HepG2 (cell line): ENCODE measurements around the gene SCAPER. TPM values are rescaled to one million over a fixed set of nuclear protein-coding genes. Genes with fewer than 3 reads are reported as not detected.

ENCODE experiments used
- ATAC-seq: fragments of 200-7000 bp; cut with Tn5 transposase; 3 replicates; pipeline ENCODE4 v1.9.1; 2020; ENCODE audit warnings: mild to moderate bottlenecking, moderate library complexity
- BruUV-seq: library from RNA; stranded (reverse); fragments of 400-500 nt; replicated peaks from 2 replicates; lab custom pipeline; 2021; lab: Mats Ljungman, UMichigan
- CTCF ChIA-PET: fragments of 300-600 bp; formaldehyde crosslinking; extraction: SDS; loops from one replicate; lab custom pipeline; 2021; ENCODE audit warnings: low total read pairs, inconsistent platforms, low intra/inter-chr PET ratio; lab: Yijun Ruan, JAX
- POLR2A ChIA-PET: fragments of 350-600 bp; sonication (Branson Sonifier 250); formaldehyde crosslinking; loops from one replicate; lab custom pipeline; 2020; ENCODE audit warnings: antibody characterized with exemption, inconsistent platforms; lab: Yijun Ruan, JAX
- DNase-seq: peaks from one replicate; pipeline ENCODE4 v3.0.0-alpha.2; 2015; ENCODE audit warnings: low spot score
- FAIRE-seq: peaks from 3 replicates; lab custom pipeline; 2011; peaks lifted over from hg19 to GRCh38; lab: Jason Lieb, UNC
- H2AFZ ChIP-seq: one replicate; pipeline ENCODE4 v1.6.1; 2011; ENCODE audit warnings: low read length, inconsistent platforms
- H3K27ac ChIP-seq: fragments of 300-600 bp; 3 replicates; pipeline ENCODE4 v1.8.0; 2011; ENCODE audit warnings: mixed run types, mild to moderate bottlenecking, mixed read lengths, low read length, inconsistent platforms; ENCODE audit not compliant: insufficient read depth; ENCODE audit errors: extremely low read length
- H3K27me3 ChIP-seq, 2 experiments: fragments of 200-600 bp in 1 of 2; 2 replicates in 1 of 2; 3 replicates in 1 of 2; pipeline versions ENCODE4 v1.6.0 to v1.8.0; 2011; ENCODE audit warnings: low read length in 2 of 2, mild to moderate bottlenecking in 2 of 2, moderate library complexity in 2 of 2, inconsistent platforms in 1 of 2; ENCODE audit not compliant: insufficient read depth in 2 of 2, control insufficient read depth in 1 of 2
- H3K36me3 ChIP-seq, 2 experiments: fragments of 200-600 bp in 1 of 2; replicated peaks in 1 of 2; 2 replicates in 1 of 2; 3 replicates in 1 of 2; pipeline versions ENCODE4 v1.5.1 to v1.8.0; 2011; ENCODE audit warnings: low read length in 2 of 2, inconsistent platforms in 1 of 2; ENCODE audit not compliant: insufficient read depth in 2 of 2, control insufficient read depth in 1 of 2
- H3K4me1 ChIP-seq: 2 replicates; pipeline ENCODE4 v1.5.1; 2012; ENCODE audit warnings: low read length, inconsistent platforms; ENCODE audit not compliant: insufficient read depth
- H3K4me2 ChIP-seq: 2 replicates; pipeline ENCODE4 v1.6.0; 2011; ENCODE audit warnings: low read depth, low read length, inconsistent platforms
- H3K4me3 ChIP-seq, 3 experiments: fragments of 200-600 bp in 1 of 3; sonication (generic), shearing (Covaris generic) in 1 of 3; replicated peaks in 1 of 3; 2 replicates each; pipeline ENCODE4 v1.5.1; 2011 to 2016; ENCODE audit warnings: low read length in 3 of 3, inconsistent platforms in 2 of 3, low read depth in 2 of 3, mild to moderate bottlenecking in 2 of 3, control low read depth in 1 of 3, mixed read lengths in 1 of 3; ENCODE audit not compliant: insufficient read depth in 1 of 3
- H3K79me2 ChIP-seq: one replicate; pipeline ENCODE4 v1.6.1; 2011; ENCODE audit warnings: low read length, inconsistent platforms; ENCODE audit not compliant: insufficient read depth
- H3K9ac ChIP-seq: 2 replicates; pipeline ENCODE4 v1.6.0; 2011; ENCODE audit warnings: mild to moderate bottlenecking, low read depth, low read length, inconsistent platforms; ENCODE audit not compliant: insufficient read depth
- H3K9me3 ChIP-seq: 2 replicates; pipeline ENCODE4 v1.5.1; 2012; ENCODE audit warnings: mild to moderate bottlenecking, low read length
- H4K20me1 ChIP-seq: 2 replicates; pipeline ENCODE4 v1.6.0; 2011; ENCODE audit warnings: inconsistent platforms, mild to moderate bottlenecking, low read length, moderate library complexity; ENCODE audit not compliant: insufficient read depth
- ARNT ChIP-seq: fragments of 450-650 bp; IDR thresholded peaks from 2 replicates; pipeline ENCODE4 v1.6.1; 2017
- CEBPB ChIP-seq: IDR thresholded peaks from 2 replicates; pipeline ENCODE4 v1.6.1; 2011; ENCODE audit warnings: low read depth, low read length, improper control_type of control experiment, borderline replicate concordance
- PREB ChIP-seq: sonication (generic); formaldehyde crosslinking; IDR thresholded peaks from 2 replicates; pipeline ENCODE4 v1.4.0; 2020; ENCODE audit warnings: missing genetic modification reagents
- USF2 ChIP-seq, 2 experiments: sonication (generic) in 1 of 2; formaldehyde crosslinking in 1 of 2; IDR thresholded peaks; 2 replicates each; pipeline versions ENCODE4 v1.5.1 to v1.6.1; 2011 to 2020; ENCODE audit warnings: borderline replicate concordance in 1 of 2, low read depth in 1 of 2, low read length in 1 of 2, mild to moderate bottlenecking in 1 of 2, missing genetic modification reagents in 1 of 2, moderate library complexity in 1 of 2
- ZFP82 ChIP-seq: sonication (generic); formaldehyde crosslinking; IDR thresholded peaks from 2 replicates; pipeline ENCODE4 v1.5.1; 2020; ENCODE audit warnings: mild to moderate bottlenecking, missing genetic modification reagents, borderline replicate concordance
- ZKSCAN1 ChIP-seq: fragments of 150-350 bp; IDR thresholded peaks from 2 replicates; pipeline ENCODE4 v1.6.1; 2014; ENCODE audit warnings: low read length
- ZNF407 ChIP-seq: sonication (generic); formaldehyde crosslinking; IDR thresholded peaks from one replicate; pipeline ENCODE4 v1.5.1; 2020; ENCODE audit warnings: mild to moderate bottlenecking, missing genetic modification reagents; ENCODE audit errors: not compliant biosample characterization
- ZNF503 ChIP-seq: sonication (generic); formaldehyde crosslinking; IDR thresholded peaks from 2 replicates; pipeline ENCODE4 v1.4.0; 2020; ENCODE audit warnings: missing genetic modification reagents
- in situ Hi-C: cut with HindIII; loops from 2 replicates; pipeline ENCODE4 v1.10.0; 2017; ENCODE audit warnings: low pct_unique_long_range_greater_than_20kb; ENCODE audit not compliant: extremely low pct_ligation_motif_present
- intact Hi-C: fragments of 100-400 bp; cut with micrococcal nuclease; formaldehyde crosslinking; loops from one replicate; pipeline ENCODE4 v1.10.0; 2022; ENCODE audit not compliant: unreplicated experiment
- polyA plus RNA-seq, 8 experiments: library from polyadenylated mRNA; depleted of rRNA in 3 of 8; stranded (reverse) in 7 of 8; unstranded in 1 of 8; fragments of >200 nt; fragmentation: Illumina TruSeq in 4 of 8; extraction: Trizol in 4 of 8; gene quantifications; 2 replicates each; pipeline versions ENCODE4 v1.2.1 to v1.2.3, GENCODE V29; 2011 to 2016; ENCODE audit warnings: low read depth in 4 of 8, missing spikeins in 1 of 8, mixed read lengths in 1 of 8; ENCODE audit not compliant: insufficient read depth in 1 of 8
- total RNA-seq, 5 experiments: library from RNA; depleted of rRNA; stranded (reverse); fragments of >200 nt; fragmentation: Illumina TruSeq; extraction: Trizol; gene quantifications; 2 replicates each; pipeline ENCODE4 v1.2.3, GENCODE V29; 2016; ENCODE audit warnings: low read depth in 1 of 5

The SCAPER gene
- total and polyA plus RNA-seq, 2 of the 13 experiments (the other 11 are each of a cell fraction or from before 2014, with no cell fraction given) = 4.3 to 10.5 TPM

GRCh38 chr15:76730262-76730661 is 174.9 kb downstream of the SCAPER start (continued):
- TF ChIP-seq ZNF407 (CRISPR knock-in tag) = no peak

- H3K36me3 ChIP-seq = no peaks in the 10 kb centered on the region
- FAIRE-seq (no peak), ATAC-seq (no peak), DNase-seq (no peak)
- H3K79me2 ChIP-seq = no peaks in the 10 kb centered on the region
- H4K20me1 ChIP-seq = no peaks in the 10 kb centered on the region
- no peaks in the 10 kb centered on the region for H3K9me3 ChIP-seq
- H3K4me1 ChIP-seq = no peaks in the 10 kb centered on the region
- in situ Hi-C loops (no loop called here), intact Hi-C loops (no loop called here)
- no TSS peak for BruUV-seq
- H2AFZ ChIP-seq = no peak overlapping the region
- H3K27me3 ChIP-seq = no peaks in the 10 kb centered on the region
- POLR2A ChIA-PET = no interaction called here
- H3K27ac ChIP-seq = no peak overlapping the region
- H3K9ac ChIP-seq = no peak overlapping the region
- H3K4me2 ChIP-seq = no peak overlapping the region
- CTCF ChIA-PET = no interaction called here
- H3K4me3 ChIP-seq = no peak overlapping the region
- TF ChIP-seq CEBPB (no peak), ZFP82 (no peak), ZNF503 (CRISPR knock-in tag) (no peak), USF2 (IDR thresholded peaks at IDR 0.05; ENCODE audit: low read depth, low read length) (no peak), USF2 (CRISPR knock-in tag; IDR thresholded peaks at IDR 0.05; ENCODE audit: borderline replicate concordance) (no peak), PREB (no peak), ARNT (no peak), ZKSCAN1 (no peak)
These were observed 186.3 kb downstream of the SCAPER start for GRCh38 chr15:76718863-76719262.
